ENCODE measurements around the gene PCDHB3.

DNA sequence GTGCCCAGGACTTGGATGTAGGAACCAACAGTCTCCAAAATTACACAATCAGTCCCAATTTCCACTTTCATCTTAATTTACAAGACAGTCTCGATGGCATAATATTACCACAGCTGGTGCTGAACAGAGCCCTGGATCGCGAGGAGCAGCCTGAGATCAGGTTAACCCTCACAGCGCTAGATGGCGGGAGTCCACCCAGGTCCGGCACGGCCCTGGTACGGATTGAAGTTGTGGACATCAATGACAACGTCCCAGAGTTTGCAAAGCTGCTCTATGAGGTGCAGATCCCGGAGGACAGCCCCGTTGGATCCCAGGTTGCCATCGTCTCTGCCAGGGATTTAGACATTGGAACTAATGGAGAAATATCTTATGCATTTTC is 5.0 kb upstream of the PCDHB3 start:
- TF ChIP-seq EZH2 (IDR thresholded peaks at IDR 0.05) (no peak), POLR2AphosphoS5 (IDR thresholded peaks at IDR 0.05; ENCODE audit: borderline replicate concordance, low read depth, low read length) (no peak), FOXP2 (optimal IDR thresholded peaks at IDR 0.05; ENCODE audit: control extremely low read depth, extremely low read length, insufficient read depth) (no peak)

All from SK-N-MC (cell line).